NCI-H1417 (cell line): Measurements from ENCODE around the gene APBA2.
"Not testable (repeated sequence)": the region's sequence is repeated elsewhere in the genome, so short reads cannot be mapped to it uniquely, and the experiment has no call there.

Source experiments
- DNase-seq, 3 experiments: peaks; one replicate each; lab custom pipeline; 2025; lab: John Stamatoyannopoulos, UW

Gene APBA2

GRCh38 chr15:29035336-29036285 is 149.8 kb downstream of the APBA2 start:
- no peak for DNase-seq

- no peak for DNase-seq
These were observed 152.4 kb downstream of the APBA2 start for GRCh38 chr15:29037997-29038705.

- no peak for DNase-seq
These were observed 153.9 kb downstream of the APBA2 start for GRCh38 chr15:29039466-29040369.

- no peak for DNase-seq
These were observed 154.6 kb downstream of the APBA2 start for GRCh38 chr15:29040370-29040751.

GRCh38 chr15:29043736-29044502 is 158.1 kb downstream of the APBA2 start:
- peak in 2 of 3 experiments; percentile 67 to 88 for DNase-seq

- DNase-seq, result peak in 1 of 3 experiments; percentile 67
These were observed 158.7 kb downstream of the APBA2 start for GRCh38 chr15:29044503-29044901.

- not testable (repeated sequence) for DNase-seq
These were observed 159.4 kb downstream of the APBA2 start for GRCh38 chr15:29045161-29045560.

- DNase-seq, result no peak
These were observed 159.9 kb downstream of the APBA2 start for GRCh38 chr15:29045717-29046116.

- DNase-seq, result no peak
These were observed 160.6 kb downstream of the APBA2 start for GRCh38 chr15:29046281-29046810.

- no peak for DNase-seq
These were observed 161.2 kb downstream of the APBA2 start for GRCh38 chr15:29046977-29047376.

GRCh38 chr15:29048011-29048410 is 162.2 kb downstream of the APBA2 start:
- no peak for DNase-seq

GRCh38 chr15:29050870-29051269 is 165.1 kb downstream of the APBA2 start:
- DNase-seq, result no peak

GRCh38 chr15:29051422-29051821 is 165.6 kb downstream of the APBA2 start:
- no peak for DNase-seq

GRCh38 chr15:29053006-29053405 is 167.2 kb downstream of the APBA2 start:
- DNase-seq, result no peak

- no peak for DNase-seq
These were observed 167.9 kb downstream of the APBA2 start for GRCh38 chr15:29053661-29054131.

- DNase-seq, result no peak
These were observed 168.6 kb downstream of the APBA2 start for GRCh38 chr15:29054171-29055045.

- no peak for DNase-seq
These were observed 170.1 kb downstream of the APBA2 start for GRCh38 chr15:29055876-29056275.

- DNase-seq, result no peak
These were observed 171.2 kb downstream of the APBA2 start for GRCh38 chr15:29056839-29057450.

- no peak for DNase-seq
These were observed 172.1 kb downstream of the APBA2 start for GRCh38 chr15:29057856-29058255.
